Germinal center (tissue), 1 donor: ENCODE results near the gene PLIN5.

Experiments
- DNase-seq: peaks from one replicate; pipeline ENCODE4 v3.0.0; 2012; ENCODE audit warnings: mixed read lengths, low spot score

Gene PLIN5

GRCh38 chr19:4488496-4488895, 46.5 kb downstream of the PLIN5 start:
- no peak for DNase-seq

DNA sequence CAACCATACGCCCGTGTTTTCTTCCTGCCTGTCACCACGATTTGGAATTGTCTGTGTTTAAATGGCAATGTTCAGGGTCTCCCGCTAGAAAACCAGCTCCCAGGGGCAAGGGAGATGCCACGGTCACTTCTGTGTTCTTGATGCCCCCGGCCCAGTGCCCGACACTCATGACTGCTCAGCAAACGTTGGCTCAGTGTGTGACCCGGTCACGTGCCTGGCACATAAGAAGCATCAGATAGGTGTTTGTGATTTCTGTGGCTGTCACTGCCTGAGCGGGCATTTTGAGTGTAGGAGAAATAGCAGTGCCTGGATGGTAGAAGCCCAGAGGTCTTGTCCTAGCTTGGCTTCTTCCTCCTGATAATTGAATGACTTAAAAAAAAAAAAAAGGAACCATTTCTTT, 47.5 kb downstream of the PLIN5 start:
- DNase-seq = no peak

- no peak for DNase-seq
Observed at GRCh38 chr19:4483385-4483784, 51.6 kb downstream of the PLIN5 start.

DNA sequence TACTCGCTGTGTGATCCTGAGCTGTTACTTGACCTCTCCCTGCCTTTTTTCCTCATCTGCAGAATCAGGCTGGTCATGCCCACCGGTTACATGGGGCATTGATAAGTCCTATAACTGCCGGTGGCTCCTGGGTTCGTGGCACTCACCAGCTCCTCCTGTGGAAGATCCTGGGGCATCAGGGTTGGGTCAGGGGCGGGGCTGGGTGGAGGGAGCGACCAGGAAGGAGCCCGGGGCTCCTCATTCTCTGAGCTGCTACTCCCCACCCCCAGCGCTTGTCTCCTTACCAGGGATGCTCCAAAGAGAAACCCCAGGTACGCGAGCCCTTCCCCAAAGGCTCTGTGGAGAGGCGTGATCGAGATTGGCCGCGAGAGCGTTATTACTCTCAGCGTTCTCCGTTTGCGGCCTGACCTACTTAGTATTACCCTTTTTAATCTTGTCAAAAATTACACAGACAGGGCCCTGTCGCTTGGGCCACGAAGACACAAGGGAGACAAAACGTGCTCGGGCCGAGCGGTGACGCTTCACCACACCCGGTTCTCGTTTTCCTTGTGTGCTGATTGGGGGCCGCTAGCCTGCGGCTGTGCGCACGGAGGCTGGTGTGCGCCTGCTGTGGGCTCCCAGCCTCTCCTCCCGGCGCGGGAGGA, 52.2 kb downstream of the PLIN5 start:
- no peak for DNase-seq

- no peak for DNase-seq
Observed at GRCh38 chr19:4477034-4477801, 57.8 kb downstream of the PLIN5 start.

- peak; percentile 75 for DNase-seq
Observed at GRCh38 chr19:4474514-4475022, 60.5 kb downstream of the PLIN5 start.

- DNase-seq = no peak
Observed at GRCh38 chr19:4473763-4474513, 61.1 kb downstream of the PLIN5 start.

GRCh38 chr19:4473011-4473762, 61.8 kb downstream of the PLIN5 start:
- DNase-seq = no peak
